K562 (cell line): ENCODE results near the gene NTS. TPM values are rescaled to one million over a fixed set of nuclear protein-coding genes. Genes with fewer than 3 reads are reported as not detected.

ENCODE experiments used
- ATAC-seq: fragments of 200-7000 bp; cut with Tn5 transposase; 3 replicates; pipeline ENCODE4 v1.9.1; 2020; ENCODE audit warnings: moderate library complexity
- BruUV-seq: library from RNA; stranded (reverse); fragments of 400-500 nt; replicated peaks from 2 replicates; lab custom pipeline; 2021; lab: Mats Ljungman, UMichigan
- CTCF ChIA-PET: fragments of 300-600 bp; formaldehyde crosslinking; extraction: SDS; loops from one replicate; lab custom pipeline; 2021; ENCODE audit warnings: low intra/inter-chr PET ratio; lab: Yijun Ruan, JAX
- POLR2A ChIA-PET: fragments of 300-600, 350-650 bp; sonication (Branson Sonifier 250); formaldehyde crosslinking; extraction: SDS; loops from one replicate; lab custom pipeline; 2021; ENCODE audit warnings: antibody characterized with exemption, inconsistent platforms; lab: Yijun Ruan, JAX
- DNase-seq, 4 experiments: peaks; one replicate each; pipeline versions ENCODE4 v3.0.0 to v3.0.0-alpha.2; 2011 to 2018; ENCODE audit warnings: low spot score in 3 of 4, mixed read lengths in 3 of 4; ENCODE audit errors: extremely low read depth in 1 of 4
- FAIRE-seq: peaks from 2 replicates; lab custom pipeline; 2011; peaks lifted over from hg19 to GRCh38; lab: Jason Lieb, UNC
- H2AFZ ChIP-seq: 2 replicates; pipeline ENCODE4 v1.6.0; 2011; ENCODE audit warnings: low read depth, low read length, control low read depth, inconsistent platforms
- H3K27ac ChIP-seq: fragments of 200-600 bp; 3 replicates; pipeline ENCODE4 v1.8.0; 2011; ENCODE audit warnings: low read depth, mild to moderate bottlenecking, control low read depth, inconsistent platforms, low read length, moderate library complexity, mixed read lengths; ENCODE audit errors: extremely low read depth
- H3K27me3 ChIP-seq, 2 experiments: fragments of 300-600 bp in 1 of 2; 2 replicates in 1 of 2; 3 replicates in 1 of 2; pipeline versions ENCODE4 v1.6.0 to v1.8.0; 2011; ENCODE audit warnings: inconsistent platforms in 2 of 2, low read length in 2 of 2, mild to moderate bottlenecking in 1 of 2, mixed read lengths in 1 of 2, moderate library complexity in 1 of 2; ENCODE audit not compliant: control insufficient read depth in 2 of 2, insufficient read depth in 2 of 2
- H3K36me3 ChIP-seq: fragments of 300-600 bp; 3 replicates; pipeline ENCODE4 v1.8.0; 2011; ENCODE audit warnings: mild to moderate bottlenecking, low read length, inconsistent platforms; ENCODE audit not compliant: control insufficient read depth, insufficient read depth
- H3K4me1 ChIP-seq, 2 experiments: fragments of 200-600 bp in 1 of 2; replicated peaks in 1 of 2; 2 replicates in 1 of 2; 3 replicates in 1 of 2; pipeline versions ENCODE4 v1.5.1 to v1.8.0; 2011; ENCODE audit warnings: inconsistent platforms in 2 of 2, low read length in 2 of 2, mild to moderate bottlenecking in 1 of 2, mixed read lengths in 1 of 2, moderate library complexity in 1 of 2; ENCODE audit not compliant: control insufficient read depth in 2 of 2, insufficient read depth in 2 of 2
- H3K4me2 ChIP-seq: 2 replicates; pipeline ENCODE4 v1.6.1; 2011; ENCODE audit warnings: low read length, control low read depth, inconsistent platforms, mixed read lengths; ENCODE audit not compliant: insufficient read depth
- H3K4me3 ChIP-seq: fragments of 200-600 bp; sonication (generic), shearing (Covaris generic); 2 replicates; pipeline ENCODE4 v1.5.1; 2016; ENCODE audit warnings: control low read depth, inconsistent platforms
- H3K79me2 ChIP-seq: fragments of 200-600 bp; 3 replicates; pipeline ENCODE4 v1.8.0; 2011; ENCODE audit warnings: low read length, inconsistent platforms; ENCODE audit not compliant: control insufficient read depth, insufficient read depth
- H3K9ac ChIP-seq, 2 experiments: 2 replicates each; pipeline versions ENCODE4 v1.6.0 to v1.6.1; 2011; ENCODE audit warnings: low read depth in 2 of 2, low read length in 2 of 2, control low read depth in 1 of 2, inconsistent platforms in 1 of 2, mild to moderate bottlenecking in 1 of 2, mixed read lengths in 1 of 2; ENCODE audit not compliant: insufficient read depth in 1 of 2
- H3K9me1 ChIP-seq: one replicate; pipeline ENCODE4 v1.6.0; 2011; ENCODE audit warnings: inconsistent platforms, mild to moderate bottlenecking, low read length, moderate library complexity; ENCODE audit not compliant: control insufficient read depth, insufficient read depth
- H3K9me3 ChIP-seq: replicated peaks from 2 replicates; pipeline ENCODE4 v1.5.1; 2011; ENCODE audit warnings: low read depth, low read length, inconsistent platforms; ENCODE audit not compliant: control insufficient read depth, insufficient read depth
- H4K20me1 ChIP-seq: replicated peaks from 2 replicates; pipeline ENCODE4 v1.6.1; 2011; ENCODE audit warnings: low read length, inconsistent platforms, mixed read lengths; ENCODE audit not compliant: control insufficient read depth, insufficient read depth
- GABPB1 ChIP-seq: sonication (generic); formaldehyde crosslinking; IDR thresholded peaks from 2 replicates; pipeline ENCODE4 v1.8.0; 2022; ENCODE audit warnings: mild to moderate bottlenecking, missing genetic modification reagents
- KLF16 ChIP-seq: IDR thresholded peaks from 2 replicates; pipeline ENCODE4 v1.6.1; 2016; ENCODE audit warnings: antibody characterized with exemption
- MEIS2 ChIP-seq: fragments of 450-650 bp; IDR thresholded peaks from 2 replicates; pipeline ENCODE4 v1.6.1; 2014; ENCODE audit warnings: mild to moderate bottlenecking; ENCODE audit not compliant: partially characterized antibody
- MIER1 ChIP-seq: fragments of 450-650 bp; IDR thresholded peaks from 2 replicates; pipeline ENCODE4 v1.6.1; 2016; ENCODE audit warnings: antibody characterized with exemption, mild to moderate bottlenecking, low read depth
- NCOA1 ChIP-seq: fragments of 450-650 bp; IDR thresholded peaks from 2 replicates; pipeline ENCODE4 v1.6.1; 2016; ENCODE audit warnings: low read depth
- NFATC3 ChIP-seq: fragments of 450-650 bp; IDR thresholded peaks from 2 replicates; pipeline ENCODE4 v1.6.1; 2017; ENCODE audit warnings: mild to moderate bottlenecking
- NONO ChIP-seq, 2 experiments: fragments of 200-400 bp in 1 of 2; fragments of 450-650 bp in 1 of 2; formaldehyde crosslinking in 1 of 2; IDR thresholded peaks; 2 replicates each; pipeline ENCODE4 v1.6.1; 2017; ENCODE audit warnings: low read depth in 2 of 2, mild to moderate bottlenecking in 2 of 2, moderate library complexity in 2 of 2, low read length in 1 of 2
- PRMT5 ChIP-seq: sonication (generic); formaldehyde crosslinking; IDR thresholded peaks from 2 replicates; pipeline ENCODE4 v1.5.0; 2020; ENCODE audit warnings: missing genetic modification reagents
- RBM39 ChIP-seq: fragments of 200-400 bp; formaldehyde crosslinking; optimal IDR thresholded peaks from 2 replicates; pipeline ENCODE3; 2018; ENCODE audit warnings: low read depth, low read length
- SMAD4 ChIP-seq: fragments of 250-450 bp; sonication (Bioruptor Pico); conservative IDR thresholded peaks from 2 replicates; pipeline ENCODE4 v1.8.0; 2021; ENCODE audit warnings: inconsistent platforms, mild to moderate bottlenecking, moderate library complexity
- SNIP1 ChIP-seq: fragments of 450-650 bp; IDR thresholded peaks from 2 replicates; pipeline ENCODE4 v1.7.1; 2017; ENCODE audit warnings: low read depth, mild to moderate bottlenecking
- STAT5B ChIP-seq: fragments of 250-450 bp; sonication (Bioruptor Pico); IDR thresholded peaks from 2 replicates; pipeline ENCODE4 v1.8.0; 2021; ENCODE audit warnings: mild to moderate bottlenecking, inconsistent platforms
- TEAD4 ChIP-seq, 2 experiments: sonication (generic) in 1 of 2; formaldehyde crosslinking in 1 of 2; IDR thresholded peaks; 2 replicates each; pipeline versions ENCODE4 v1.6.1 to v1.8.0; 2012 to 2022; ENCODE audit warnings: borderline replicate concordance in 1 of 2, inconsistent platforms in 1 of 2, low read length in 1 of 2, mild to moderate bottlenecking in 1 of 2, missing genetic modification reagents in 1 of 2
- ZNF239 ChIP-seq: fragments of 250-450 bp; sonication (Bioruptor Pico); IDR thresholded peaks from 2 replicates; pipeline ENCODE4 v1.4.0; 2020; ENCODE audit warnings: mild to moderate bottlenecking
- ZNF551 ChIP-seq: fragments of 250-450 bp; sonication (Bioruptor Pico); IDR thresholded peaks from 2 replicates; pipeline ENCODE4 v1.5.0; 2021; ENCODE audit warnings: mild to moderate bottlenecking, moderate library complexity
- ZNF79 ChIP-seq: fragments of 250-450 bp; sonication (Bioruptor Pico); IDR thresholded peaks from 2 replicates; pipeline ENCODE4 v1.4.0; 2020; ENCODE audit warnings: low read depth, mild to moderate bottlenecking, moderate library complexity
- WGBS: fragments of 100-300 bp; shearing (Covaris generic); methylation state at CpG from one replicate; pipeline ENCODE4 v1.1.6; 2016; ENCODE audit warnings: low coverage, mixed read lengths; ENCODE audit not compliant: insufficient coverage; ENCODE audit errors: missing lambda C conversion rate; 5-methylcytosine and 5-hydroxymethylcytosine counted together
- in situ Hi-C: fragments of 300-500 bp; cut with MboI; formaldehyde crosslinking; loops from 4 replicates; pipeline ENCODE4 v1.15.0; 2018; ENCODE audit warnings: inconsistent platforms, mixed read lengths
- intact Hi-C: fragments of 100-400 bp; cut with micrococcal nuclease; formaldehyde crosslinking; loops from 2 replicates; pipeline ENCODE4 v1.14.2; 2022
- polyA plus RNA-seq, 8 experiments: library from polyadenylated mRNA; depleted of rRNA in 4 of 8; stranded (reverse) in 5 of 8; unstranded in 3 of 8; fragments of >200 nt; fragmentation: Nextera tagmentation in 2 of 8; fragmentation: Illumina TruSeq in 1 of 8; extraction: Ambion mirVana in 2 of 8; extraction: Trizol in 1 of 8; gene quantifications; 2 replicates each; pipeline versions ENCODE4 v1.2.1 to v1.2.3, GENCODE V29; 2011 to 2014; ENCODE audit warnings: inconsistent platforms in 1 of 8, missing spikeins in 1 of 8
- total RNA-seq, 7 experiments: library from RNA; depleted of rRNA in 6 of 7; stranded (reverse); fragments of >200 nt in 6 of 7; fragmentation: Illumina TruSeq in 2 of 7; extraction: Trizol in 2 of 7; gene quantifications; 2 replicates each; pipeline versions ENCODE4 v1.2.1 to v1.2.3, GENCODE V29; 2011 to 2021; ENCODE audit warnings: low replicate concordance in 1 of 7
- TF ChIP-seq, protein P1 (sequence below): fragments of 450-650 bp; formaldehyde crosslinking; IDR thresholded peaks from 2 replicates; pipeline ENCODE4 v1.4.0; 2022; ENCODE audit warnings: missing genetic modification characterization
- TF ChIP-seq, protein P2 (sequence below): fragments of 250-450 bp; sonication (Bioruptor Pico); IDR thresholded peaks from 2 replicates; pipeline ENCODE4 v1.8.0; 2021; ENCODE audit warnings: moderate library complexity, mild to moderate bottlenecking, inconsistent platforms

The NTS gene
- total and polyA plus RNA-seq, 9 of the 15 experiments (the other 6 are each of a cell fraction or from before 2014, with no cell fraction given) = 0.09 to 3.4 (median 0.18) TPM; not detected in 2

DNA sequence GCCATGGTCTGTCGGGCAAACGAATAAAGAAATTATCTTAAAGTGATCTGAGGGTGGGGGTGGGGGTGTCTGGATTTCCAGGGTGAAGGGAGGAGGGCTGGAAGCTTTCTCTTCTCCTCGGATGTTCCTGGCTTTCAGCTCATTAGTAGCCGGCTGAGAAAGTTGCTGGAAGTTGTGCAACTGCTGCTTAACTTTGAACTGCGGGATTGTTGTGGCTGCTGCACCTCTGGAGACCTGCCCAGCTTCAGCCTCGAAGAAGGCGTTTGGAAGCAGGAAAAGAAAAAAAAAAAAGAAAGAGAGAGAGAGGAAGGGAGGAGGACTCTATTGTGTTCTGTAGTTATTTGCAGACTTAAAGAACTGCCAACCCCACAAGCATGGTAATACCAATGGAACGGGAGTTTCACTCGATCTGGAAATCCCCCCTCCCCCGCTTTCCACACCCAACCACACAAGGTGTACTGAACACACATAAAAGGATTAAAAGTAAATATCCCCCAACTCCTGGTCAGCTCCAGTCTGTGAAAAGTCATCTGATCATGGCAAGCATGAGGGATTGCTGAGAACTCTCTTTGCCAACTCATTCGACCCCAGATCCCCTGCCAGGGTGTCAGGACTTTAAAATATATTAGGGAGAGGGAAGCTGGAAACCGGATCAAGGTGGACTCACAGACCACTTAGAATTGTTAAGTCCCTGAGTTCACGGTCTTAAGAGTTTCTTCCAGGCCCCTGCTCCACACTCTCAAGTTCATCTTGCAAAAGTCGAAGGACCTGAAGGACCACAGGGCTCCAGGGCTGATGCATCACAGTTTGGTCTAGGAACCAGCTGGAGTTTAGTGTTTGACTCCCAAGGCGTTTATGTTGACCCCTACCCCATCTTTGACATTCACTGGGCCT lies 37.7 kb upstream of the NTS start, which contains the start of gene RASSF9:
Gene RASSF9, minus strand, starts transcription at position 213 of the 894 bp plus-strand sequence. Its CDS starts 208 bp downstream, at position 5.
- Histone ChIP-seq H2AFZ (no peak within 1 kb of the TSS), H3K4me1 (no peaks in the 10 kb centered on the region), H3K27me3 (no peaks in the 10 kb centered on the region), H3K4me2 (no peak within 1 kb of the TSS), H3K9ac (no peak within 1 kb of the TSS), H3K27ac (no peak within 1 kb of the TSS), H3K4me3 (no peak within 1 kb of the TSS), H3K79me2 (no peaks in the 10 kb centered on the region), H3K36me3 (no peaks in the 10 kb centered on the region), H4K20me1 (no peaks in the 10 kb centered on the region), H3K9me3 (no peaks in the 10 kb centered on the region), H3K9me1 (no peaks in the 10 kb centered on the region)
- DNase-seq = no peak
- CTCF ChIA-PET = no interaction called here
- POLR2A ChIA-PET = no interaction called here
- TF ChIP-seq KLF16 (no peak), NFATC3 (no peak), NCOA1 (no peak), RBM39 (no peak), ZNF239 (CRISPR knock-in tag) (no peak), TEAD4 (IDR thresholded peaks at IDR 0.05; ENCODE audit: low read length) (no peak), TEAD4 (CRISPR knock-in tag; IDR thresholded peaks at IDR 0.05; ENCODE audit: borderline replicate concordance) (no peak), MIER1 (no peak), SNIP1 (no peak), STAT5B (CRISPR knock-in tag) (no peak), ZNF551 (CRISPR knock-in tag) (no peak), GABPB1 (CRISPR knock-in tag) (no peak), ZNF79 (CRISPR knock-in tag) (no peak), PRMT5 (CRISPR knock-in tag) (no peak), NONO (IDR thresholded peaks at IDR 0.05; ENCODE audit: low read depth in 2 of 2, low read length in 1 of 2) (no peak), MEIS2 (no peak), SMAD4 (CRISPR knock-in tag) (no peak)
- TF ChIP-seq, protein P1, sequence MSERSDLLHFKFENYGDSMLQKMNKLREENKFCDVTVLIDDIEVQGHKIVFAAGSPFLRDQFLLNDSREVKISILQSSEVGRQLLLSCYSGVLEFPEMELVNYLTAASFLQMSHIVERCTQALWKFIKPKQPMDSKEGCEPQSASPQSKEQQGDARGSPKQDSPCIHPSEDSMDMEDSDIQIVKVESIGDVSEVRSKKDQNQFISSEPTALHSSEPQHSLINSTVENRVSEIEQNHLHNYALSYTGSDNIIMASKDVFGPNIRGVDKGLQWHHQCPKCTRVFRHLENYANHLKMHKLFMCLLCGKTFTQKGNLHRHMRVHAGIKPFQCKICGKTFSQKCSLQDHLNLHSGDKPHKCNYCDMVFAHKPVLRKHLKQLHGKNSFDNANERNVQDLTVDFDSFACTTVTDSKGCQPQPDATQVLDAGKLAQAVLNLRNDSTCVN = no peak
- TF ChIP-seq, protein P2, sequence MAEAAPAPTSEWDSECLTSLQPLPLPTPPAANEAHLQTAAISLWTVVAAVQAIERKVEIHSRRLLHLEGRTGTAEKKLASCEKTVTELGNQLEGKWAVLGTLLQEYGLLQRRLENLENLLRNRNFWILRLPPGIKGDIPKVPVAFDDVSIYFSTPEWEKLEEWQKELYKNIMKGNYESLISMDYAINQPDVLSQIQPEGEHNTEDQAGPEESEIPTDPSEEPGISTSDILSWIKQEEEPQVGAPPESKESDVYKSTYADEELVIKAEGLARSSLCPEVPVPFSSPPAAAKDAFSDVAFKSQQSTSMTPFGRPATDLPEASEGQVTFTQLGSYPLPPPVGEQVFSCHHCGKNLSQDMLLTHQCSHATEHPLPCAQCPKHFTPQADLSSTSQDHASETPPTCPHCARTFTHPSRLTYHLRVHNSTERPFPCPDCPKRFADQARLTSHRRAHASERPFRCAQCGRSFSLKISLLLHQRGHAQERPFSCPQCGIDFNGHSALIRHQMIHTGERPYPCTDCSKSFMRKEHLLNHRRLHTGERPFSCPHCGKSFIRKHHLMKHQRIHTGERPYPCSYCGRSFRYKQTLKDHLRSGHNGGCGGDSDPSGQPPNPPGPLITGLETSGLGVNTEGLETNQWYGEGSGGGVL (CRISPR knock-in tag) = no peak
- no TSS peak for BruUV-seq
- WGBS = under 1% methylated on average over 12 of the region's 15 CpGs
- no peak for ATAC-seq
- in situ Hi-C loops (no loop called here), intact Hi-C loops (no loop called here)
- no peak for FAIRE-seq
